Thyroid gland (tissue), 4 donors: ENCODE data around the gene HSPA12A. TPM values are rescaled to one million over a fixed set of nuclear protein-coding genes. Genes with fewer than 3 reads are reported as not detected.

Source experiments
- DNase-seq, 2 donors: peaks; one replicate each; pipeline ENCODE4 v3.0.0-alpha.2; 2019
- H3K27ac ChIP-seq, 3 donors: fragments of 200-600 bp; sonication (generic); 1 replicate in 2 of 3; 2 replicates in 1 of 3; pipeline ENCODE4 v1.5.1; 2016 to 2019; ENCODE audit warnings: mild to moderate bottlenecking in 1 of 3, moderate library complexity in 1 of 3
- H3K27me3 ChIP-seq: fragments of 200-600 bp; sonication (generic); one replicate; pipeline ENCODE4 v1.5.1; 2019
- H3K36me3 ChIP-seq, 2 donors: fragments of 200-600 bp; sonication (generic); one replicate each; pipeline ENCODE4 v1.5.1; 2016 to 2019
- H3K4me1 ChIP-seq, 2 donors: fragments of 200-600 bp; sonication (generic); one replicate each; pipeline ENCODE4 v1.5.1; 2017 to 2019
- H3K4me3 ChIP-seq, 3 donors: fragments of 200-600 bp; sonication (generic); replicated peaks in 1 of 3; 1 replicate in 2 of 3; 2 replicates in 1 of 3; pipeline ENCODE4 v1.5.1; 2016; ENCODE audit warnings: mild to moderate bottlenecking in 1 of 3
- H3K9me3 ChIP-seq: fragments of 200-600 bp; sonication (generic); one replicate; pipeline ENCODE4 v1.5.1; 2017
- CTCF ChIP-seq, 6 experiments: fragments of 200-600 bp in 3 of 6; fragments of 450-650 bp in 3 of 6; sonication (generic) in 3 of 6; IDR thresholded peaks; one replicate each; pipeline ENCODE4 v1.5.1; 2016 to 2019; ENCODE audit warnings: antibody characterized with exemption in 6 of 6, mild to moderate bottlenecking in 2 of 6, inconsistent platforms in 1 of 6, moderate library complexity in 1 of 6
- POLR2A ChIP-seq, 2 donors: fragments of 450-650 bp; IDR thresholded peaks; one replicate each; pipeline ENCODE4 v1.6.1; 2017; ENCODE audit warnings: antibody characterized with exemption in 2 of 2, mild to moderate bottlenecking in 2 of 2, moderate library complexity in 1 of 2
- WGBS, 2 donors: methylation state at CpG; one replicate each; pipeline ENCODE4 v1.1.5; 2017; 5-methylcytosine and 5-hydroxymethylcytosine counted together
- intact Hi-C: fragments of 100-400 bp; cut with DNase I; formaldehyde crosslinking; loops from one replicate; pipeline ENCODE4 v1.15.1; 2023
- total RNA-seq, 4 donors: library from RNA; depleted of rRNA; stranded (reverse); fragments of >200 nt; gene quantifications; one replicate each; pipeline ENCODE4 v1.2.3, GENCODE V29; 2016

HSPA12A gene
- total RNA-seq, 4 donors from 2014 or later, result 22.6 to 37.3 (median 34.6) TPM

GRCh38 chr10:116621476-116621875, 120.9 kb downstream of the HSPA12A start:
- Histone ChIP-seq H3K4me3 (no peak overlapping the region), H3K4me1 (no peaks in the 10 kb centered on the region), H3K9me3 (no peaks in the 10 kb centered on the region), H3K36me3 (no peaks in the 10 kb centered on the region), H3K27me3 (no peaks in the 10 kb centered on the region), H3K27ac (no peak overlapping the region)
- 81 to 82% methylated on average over 8 of the region's 8 CpGs for WGBS, 2 donors
- no peak for DNase-seq
- intact Hi-C loops, result no loop called here
- TF ChIP-seq POLR2A (IDR thresholded peaks at IDR 0.05) (no peak), CTCF (IDR thresholded peaks at IDR 0.05) (no peak)

Other genes starting within 250 kb of the HSPA12A start
- not detected for gene PNLIP, start 196.6 kb downstream of the HSPA12A start, total RNA-seq
- gene PNLIPRP1, start 151.6 kb downstream of the HSPA12A start, total RNA-seq, result not detected
- not detected for gene PNLIPRP2, start 121.6 kb downstream of the HSPA12A start, total RNA-seq
- 1 to 10 TPM in 3 of 4 donors, under 1 TPM in 1; 0.44 to 1.8 (median 1.2) TPM for gene ENO4, start 106.9 kb upstream of the HSPA12A start, total RNA-seq